Stimulated activated CD8-positive, alpha-beta memory T cell treated with anti-CD3 and anti-CD28 coated beads, Interleukin-15, amount 100 ng/mL, for 24 hours (primary cell): ENCODE measurements around the gene ROR2.
"Not testable (repeated sequence)": the region's sequence is repeated elsewhere in the genome, so short reads cannot be mapped to it uniquely, and the experiment has no call there.

Experiments used
- DNase-seq: peaks from one replicate; pipeline ENCODE4 v3.0.0-alpha.2; 2020; ENCODE audit warnings: low read depth

Gene ROR2

GRCh38 chr9:91796516-91796915 lies 153.5 kb downstream of the ROR2 start:
- not testable (repeated sequence) for DNase-seq

GRCh38 chr9:91795598-91796241 lies 154.3 kb downstream of the ROR2 start:
- DNase-seq: no peak

- DNase-seq: not testable (repeated sequence)
Measured at GRCh38 chr9:91793371-91793770, 156.7 kb downstream of the ROR2 start.

GRCh38 chr9:91790917-91791316 lies 159.1 kb downstream of the ROR2 start:
- DNase-seq: no peak

- no peak for DNase-seq
Measured at GRCh38 chr9:91789941-91790340, 160.1 kb downstream of the ROR2 start.

GRCh38 chr9:91787931-91788330 lies 162.1 kb downstream of the ROR2 start:
- no peak for DNase-seq

- DNase-seq: no peak
Measured at GRCh38 chr9:91786132-91786896, 163.7 kb downstream of the ROR2 start.

- no peak for DNase-seq
Measured at GRCh38 chr9:91785447-91785842, 164.6 kb downstream of the ROR2 start.

GRCh38 chr9:91784673-91785446 lies 165.2 kb downstream of the ROR2 start:
- no peak for DNase-seq

GRCh38 chr9:91783876-91784672 lies 166.0 kb downstream of the ROR2 start:
- DNase-seq: no peak

GRCh38 chr9:91783411-91783810 lies 166.6 kb downstream of the ROR2 start:
- DNase-seq: no peak

GRCh38 chr9:91782708-91783214 lies 167.3 kb downstream of the ROR2 start:
- no peak for DNase-seq

GRCh38 chr9:91781906-91782305 lies 168.1 kb downstream of the ROR2 start:
- DNase-seq: no peak

- no peak for DNase-seq
Measured at GRCh38 chr9:91781116-91781515, 168.9 kb downstream of the ROR2 start.

GRCh38 chr9:91778031-91778430 lies 172.0 kb downstream of the ROR2 start:
- no peak for DNase-seq

GRCh38 chr9:91777292-91777830 lies 172.7 kb downstream of the ROR2 start:
- DNase-seq: no peak

GRCh38 chr9:91776409-91777291 lies 173.4 kb downstream of the ROR2 start:
- no peak for DNase-seq

GRCh38 chr9:91775708-91776028 lies 174.4 kb downstream of the ROR2 start:
- no peak for DNase-seq

- peak; percentile 48 for DNase-seq
Measured at GRCh38 chr9:91775011-91775707, 174.9 kb downstream of the ROR2 start.

- no peak for DNase-seq
Measured at GRCh38 chr9:91773156-91773555, 176.9 kb downstream of the ROR2 start.
